ENCODE results near the gene AATK.

DNA sequence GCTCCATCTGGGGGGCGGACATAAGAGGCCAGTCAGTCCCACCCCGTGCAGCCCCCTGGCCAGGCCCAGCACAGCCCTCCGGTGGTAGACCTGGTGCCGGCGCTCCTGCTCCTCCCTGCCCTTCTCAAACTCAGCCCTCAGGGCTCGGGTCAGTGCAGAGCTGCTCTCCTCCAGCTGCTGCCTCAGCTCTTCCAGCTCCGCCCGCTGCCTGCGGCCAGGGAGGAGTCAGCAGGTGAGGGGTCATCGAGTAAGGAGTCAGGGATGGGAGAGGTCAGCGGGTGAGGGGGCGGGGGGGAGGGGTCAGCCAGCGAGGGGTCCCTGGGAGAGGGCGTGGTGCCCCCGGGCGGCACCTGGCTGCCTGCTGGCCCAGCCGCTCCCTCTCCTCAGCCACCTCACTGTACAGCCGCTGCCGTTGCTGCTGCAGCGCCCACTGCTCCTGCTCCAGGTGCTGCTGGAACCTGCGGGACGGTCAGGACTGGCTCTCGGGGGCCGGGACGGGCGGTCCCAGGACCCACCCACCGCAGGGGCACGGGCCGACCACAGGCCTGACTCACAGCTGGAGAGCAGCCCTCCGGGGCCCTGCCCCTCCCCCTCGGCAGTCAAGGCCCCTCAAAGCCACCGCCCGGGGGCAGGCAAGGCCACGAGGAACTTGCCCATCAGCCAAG lies 26.5 kb upstream of the AATK start:
- TF ChIP-seq EP300 (IDR thresholded peaks at IDR 0.05; ENCODE audit: borderline replicate concordance in 1 of 2, control insufficient read depth in 1 of 2, low read depth in 2 of 2, low read length in 2 of 2) = no peak
- TF ChIP-seq SUZ12 (IDR thresholded peaks at IDR 0.05; ENCODE audit: unreplicated experiment) = no peak
- no peak for TF ChIP-seq MYB (IDR thresholded peaks at IDR 0.05; ENCODE audit: borderline replicate concordance, low read depth, low read length)
- no peak for TF ChIP-seq POLR2AphosphoS5 (IDR thresholded peaks at IDR 0.05; ENCODE audit: low read length)
- TF ChIP-seq TCF7 (IDR thresholded peaks at IDR 0.05; ENCODE audit: borderline replicate concordance) = no peak
- TF ChIP-seq, protein P1, sequence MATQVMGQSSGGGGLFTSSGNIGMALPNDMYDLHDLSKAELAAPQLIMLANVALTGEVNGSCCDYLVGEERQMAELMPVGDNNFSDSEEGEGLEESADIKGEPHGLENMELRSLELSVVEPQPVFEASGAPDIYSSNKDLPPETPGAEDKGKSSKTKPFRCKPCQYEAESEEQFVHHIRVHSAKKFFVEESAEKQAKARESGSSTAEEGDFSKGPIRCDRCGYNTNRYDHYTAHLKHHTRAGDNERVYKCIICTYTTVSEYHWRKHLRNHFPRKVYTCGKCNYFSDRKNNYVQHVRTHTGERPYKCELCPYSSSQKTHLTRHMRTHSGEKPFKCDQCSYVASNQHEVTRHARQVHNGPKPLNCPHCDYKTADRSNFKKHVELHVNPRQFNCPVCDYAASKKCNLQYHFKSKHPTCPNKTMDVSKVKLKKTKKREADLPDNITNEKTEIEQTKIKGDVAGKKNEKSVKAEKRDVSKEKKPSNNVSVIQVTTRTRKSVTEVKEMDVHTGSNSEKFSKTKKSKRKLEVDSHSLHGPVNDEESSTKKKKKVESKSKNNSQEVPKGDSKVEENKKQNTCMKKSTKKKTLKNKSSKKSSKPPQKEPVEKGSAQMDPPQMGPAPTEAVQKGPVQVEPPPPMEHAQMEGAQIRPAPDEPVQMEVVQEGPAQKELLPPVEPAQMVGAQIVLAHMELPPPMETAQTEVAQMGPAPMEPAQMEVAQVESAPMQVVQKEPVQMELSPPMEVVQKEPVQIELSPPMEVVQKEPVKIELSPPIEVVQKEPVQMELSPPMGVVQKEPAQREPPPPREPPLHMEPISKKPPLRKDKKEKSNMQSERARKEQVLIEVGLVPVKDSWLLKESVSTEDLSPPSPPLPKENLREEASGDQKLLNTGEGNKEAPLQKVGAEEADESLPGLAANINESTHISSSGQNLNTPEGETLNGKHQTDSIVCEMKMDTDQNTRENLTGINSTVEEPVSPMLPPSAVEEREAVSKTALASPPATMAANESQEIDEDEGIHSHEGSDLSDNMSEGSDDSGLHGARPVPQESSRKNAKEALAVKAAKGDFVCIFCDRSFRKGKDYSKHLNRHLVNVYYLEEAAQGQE (IDR thresholded peaks at IDR 0.05; ENCODE audit: low read depth, low read length) = no peak
- TF ChIP-seq, protein P2, sequence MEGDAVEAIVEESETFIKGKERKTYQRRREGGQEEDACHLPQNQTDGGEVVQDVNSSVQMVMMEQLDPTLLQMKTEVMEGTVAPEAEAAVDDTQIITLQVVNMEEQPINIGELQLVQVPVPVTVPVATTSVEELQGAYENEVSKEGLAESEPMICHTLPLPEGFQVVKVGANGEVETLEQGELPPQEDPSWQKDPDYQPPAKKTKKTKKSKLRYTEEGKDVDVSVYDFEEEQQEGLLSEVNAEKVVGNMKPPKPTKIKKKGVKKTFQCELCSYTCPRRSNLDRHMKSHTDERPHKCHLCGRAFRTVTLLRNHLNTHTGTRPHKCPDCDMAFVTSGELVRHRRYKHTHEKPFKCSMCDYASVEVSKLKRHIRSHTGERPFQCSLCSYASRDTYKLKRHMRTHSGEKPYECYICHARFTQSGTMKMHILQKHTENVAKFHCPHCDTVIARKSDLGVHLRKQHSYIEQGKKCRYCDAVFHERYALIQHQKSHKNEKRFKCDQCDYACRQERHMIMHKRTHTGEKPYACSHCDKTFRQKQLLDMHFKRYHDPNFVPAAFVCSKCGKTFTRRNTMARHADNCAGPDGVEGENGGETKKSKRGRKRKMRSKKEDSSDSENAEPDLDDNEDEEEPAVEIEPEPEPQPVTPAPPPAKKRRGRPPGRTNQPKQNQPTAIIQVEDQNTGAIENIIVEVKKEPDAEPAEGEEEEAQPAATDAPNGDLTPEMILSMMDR (IDR thresholded peaks at IDR 0.05 in 2 of 3, conservative IDR thresholded peaks at IDR 0.05 in 1 of 3; ENCODE audit: control insufficient read depth in 2 of 3, extremely low read depth in 1 of 3, insufficient read depth in 1 of 3, low read depth in 3 of 3, low read length in 3 of 3) = no peak
- TF ChIP-seq, protein P3, sequence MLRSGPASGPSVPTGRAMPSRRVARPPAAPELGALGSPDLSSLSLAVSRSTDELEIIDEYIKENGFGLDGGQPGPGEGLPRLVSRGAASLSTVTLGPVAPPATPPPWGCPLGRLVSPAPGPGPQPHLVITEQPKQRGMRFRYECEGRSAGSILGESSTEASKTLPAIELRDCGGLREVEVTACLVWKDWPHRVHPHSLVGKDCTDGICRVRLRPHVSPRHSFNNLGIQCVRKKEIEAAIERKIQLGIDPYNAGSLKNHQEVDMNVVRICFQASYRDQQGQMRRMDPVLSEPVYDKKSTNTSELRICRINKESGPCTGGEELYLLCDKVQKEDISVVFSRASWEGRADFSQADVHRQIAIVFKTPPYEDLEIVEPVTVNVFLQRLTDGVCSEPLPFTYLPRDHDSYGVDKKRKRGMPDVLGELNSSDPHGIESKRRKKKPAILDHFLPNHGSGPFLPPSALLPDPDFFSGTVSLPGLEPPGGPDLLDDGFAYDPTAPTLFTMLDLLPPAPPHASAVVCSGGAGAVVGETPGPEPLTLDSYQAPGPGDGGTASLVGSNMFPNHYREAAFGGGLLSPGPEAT (IDR thresholded peaks at IDR 0.05; ENCODE audit: low read depth) = no peak
- TF ChIP-seq GABPA (IDR thresholded peaks at IDR 0.05; ENCODE audit: low read depth) = no peak
- no peak for TF ChIP-seq PAX5 (IDR thresholded peaks at IDR 0.05; ENCODE audit: borderline replicate concordance, low read depth, low read length)
- no peak for TF ChIP-seq SPI1 (IDR thresholded peaks at IDR 0.05; ENCODE audit: borderline replicate concordance, insufficient read depth, low read depth, low read length)

Data from GM12878 (cell line).